HAP-1 (cell line): Measurements from ENCODE around the gene CEND1.

Source experiments
- DNase-seq, 2 experiments: peaks; one replicate each; pipeline ENCODE4 v3.0.0-alpha.2; 2016 to 2020; ENCODE audit warnings: low spot score in 2 of 2
- H3K27me3 ChIP-seq: fragments of 250-450 bp; sonication (Bioruptor Pico); 2 replicates; pipeline ENCODE4 v1.5.1; 2020; ENCODE audit warnings: low read depth, mild to moderate bottlenecking, moderate library complexity
- H3K36me3 ChIP-seq: fragments of 250-450 bp; sonication (Bioruptor Pico); replicated peaks from 2 replicates; pipeline ENCODE4 v1.5.1; 2020; ENCODE audit warnings: mild to moderate bottlenecking
- H3K4me1 ChIP-seq: fragments of 250-450 bp; sonication (Bioruptor Pico); 2 replicates; pipeline ENCODE4 v1.5.1; 2020; ENCODE audit warnings: mild to moderate bottlenecking
- H3K4me3 ChIP-seq: fragments of 250-450 bp; sonication (Bioruptor Pico); 2 replicates; pipeline ENCODE4 v1.5.1; 2020; ENCODE audit warnings: mild to moderate bottlenecking, moderate library complexity
- H3K9me3 ChIP-seq: fragments of 250-450 bp; sonication (Bioruptor Pico); 2 replicates; pipeline ENCODE4 v1.5.1; 2020; ENCODE audit warnings: mild to moderate bottlenecking, moderate library complexity
- in situ Hi-C: fragments of 300-500 bp; cut with MboI; formaldehyde crosslinking; loops from 3 replicates; pipeline ENCODE4 v1.14.3; 2020; ENCODE audit warnings: low sequenced_read_pairs, inconsistent platforms, mixed read lengths

The CEND1 gene

GRCh38 chr11:823441-824291 is 33.8 kb upstream of the CEND1 start:
- H3K36me3 ChIP-seq = peaks cover 8% of the 10 kb centered on the region; the same call in 1 of the 2 replicates
- H3K4me1 ChIP-seq = peaks cover 20% of the 10 kb centered on the region
- no peaks in the 10 kb centered on the region for H3K9me3 ChIP-seq
- no peak for DNase-seq
- in situ Hi-C loops = no loop called here
- no peaks in the 10 kb centered on the region for H3K27me3 ChIP-seq
- no peak overlapping the region for H3K4me3 ChIP-seq

- Histone ChIP-seq H3K4me1 (peaks cover 10% of the 10 kb centered on the region), H3K27me3 (no peaks in the 10 kb centered on the region), H3K36me3 (peaks cover 8% of the 10 kb centered on the region; the same call in 1 of the 2 replicates), H3K9me3 (no peaks in the 10 kb centered on the region), H3K4me3 (no peak overlapping the region)
- in situ Hi-C loops = no loop called here
- DNase-seq = no peak
Measured at GRCh38 chr11:821512-822371, 31.9 kb upstream of the CEND1 start.

- Histone ChIP-seq H3K9me3 (no peaks in the 10 kb centered on the region), H3K4me3 (peak overlapping the region; percentile 56), H3K4me1 (peaks cover 6% of the 10 kb centered on the region; the same call in 1 of the 2 replicates), H3K27me3 (no peaks in the 10 kb centered on the region), H3K36me3 (peaks cover 8% of the 10 kb centered on the region; the same call in 1 of the 2 replicates)
- DNase-seq = no peak
- in situ Hi-C loops = no loop called here
Measured at GRCh38 chr11:820655-821511, 31.0 kb upstream of the CEND1 start.

GRCh38 chr11:819943-820649 is 30.2 kb upstream of the CEND1 start:
- Histone ChIP-seq H3K9me3 (no peaks in the 10 kb centered on the region), H3K4me3 (peak overlapping the region; percentile 56), H3K27me3 (no peaks in the 10 kb centered on the region), H3K4me1 (peaks cover 6% of the 10 kb centered on the region; the same call in 1 of the 2 replicates), H3K36me3 (peaks cover 4% of the 10 kb centered on the region; the same call in 1 of the 2 replicates)
- DNase-seq = peak; percentile 86 to 95
- in situ Hi-C loops = no loop called here

- H3K27me3 ChIP-seq = no peaks in the 10 kb centered on the region
- DNase-seq = peak; percentile 89 to 96
- H3K36me3 ChIP-seq = peaks cover 4% of the 10 kb centered on the region; the same call in 1 of the 2 replicates
- no peaks in the 10 kb centered on the region for H3K9me3 ChIP-seq
- H3K4me3 ChIP-seq = peak overlapping the region; percentile 56
- in situ Hi-C loops = no loop called here
- peaks cover 6% of the 10 kb centered on the region; the same call in 1 of the 2 replicates for H3K4me1 ChIP-seq
Measured at GRCh38 chr11:819129-819931, 29.4 kb upstream of the CEND1 start.

GRCh38 chr11:818396-819128 is 28.7 kb upstream of the CEND1 start, which contains the start of gene PNPLA2:
TSS of gene PNPLA2 (plus strand) at chr11:818914. CDS start at chr11:819719, 805 bp downstream.
- Histone ChIP-seq H3K4me1 (peaks cover 6% of the 10 kb centered on the region; the same call in 1 of the 2 replicates), H3K36me3 (peaks cover 6% of the 10 kb centered on the region), H3K9me3 (no peaks in the 10 kb centered on the region), H3K27me3 (no peaks in the 10 kb centered on the region), H3K4me3 (peak within 1 kb of the TSS; percentile 56)
- no peak for DNase-seq
- in situ Hi-C loops = no loop called here

- DNase-seq = peak; percentile 46 to 69
- peaks cover 6% of the 10 kb centered on the region for H3K4me1 ChIP-seq
- no peaks in the 10 kb centered on the region for H3K27me3 ChIP-seq
- H3K9me3 ChIP-seq = no peaks in the 10 kb centered on the region
- in situ Hi-C loops = no loop called here
- H3K36me3 ChIP-seq = peaks cover 27% of the 10 kb centered on the region
- H3K4me3 ChIP-seq = no peak overlapping the region
Measured at GRCh38 chr11:816433-816779, 26.5 kb upstream of the CEND1 start.

GRCh38 chr11:815675-816432 is 26.0 kb upstream of the CEND1 start:
- in situ Hi-C loops = no loop called here
- Histone ChIP-seq H3K27me3 (no peaks in the 10 kb centered on the region), H3K36me3 (peaks cover 33% of the 10 kb centered on the region), H3K9me3 (no peaks in the 10 kb centered on the region), H3K4me3 (no peak overlapping the region), H3K4me1 (peaks cover 12% of the 10 kb centered on the region)
- no peak for DNase-seq

- in situ Hi-C loops = no loop called here
- DNase-seq = peak in 1 of 2 experiments; percentile 52
Measured at GRCh38 chr11:813456-814096, 23.7 kb upstream of the CEND1 start.

GRCh38 chr11:813072-813455 is 23.2 kb upstream of the CEND1 start:
- Histone ChIP-seq H3K27me3 (no peaks in the 10 kb centered on the region), H3K4me1 (peaks cover 11% of the 10 kb centered on the region), H3K9me3 (no peaks in the 10 kb centered on the region), H3K36me3 (peaks cover 48% of the 10 kb centered on the region), H3K4me3 (no peak overlapping the region)
- in situ Hi-C loops = no loop called here
- no peak for DNase-seq

More at GRCh38 chr11:813456-814096, 23.7 kb upstream of the CEND1 start:
- Histone ChIP-seq H3K9me3 (no peaks in the 10 kb centered on the region), H3K4me1 (peaks cover 6% of the 10 kb centered on the region), H3K27me3 (no peaks in the 10 kb centered on the region), H3K36me3 (peaks cover 48% of the 10 kb centered on the region), H3K4me3 (no peak overlapping the region)

- H3K27me3 ChIP-seq = no peaks in the 10 kb centered on the region
- DNase-seq = no peak
- no peaks in the 10 kb centered on the region for H3K9me3 ChIP-seq
- no peak overlapping the region for H3K4me3 ChIP-seq
- H3K4me1 ChIP-seq = peaks cover 16% of the 10 kb centered on the region
- in situ Hi-C loops = no loop called here
- H3K36me3 ChIP-seq = peaks cover 48% of the 10 kb centered on the region
Measured at GRCh38 chr11:812390-812789, 22.5 kb upstream of the CEND1 start.
